ENCODE results near the gene HES4. TPM values are rescaled to one million over a fixed set of nuclear protein-coding genes. Genes with fewer than 3 reads are reported as not detected.

HES4 gene
- polyA plus RNA-seq, 1 of the 3 experiments (the other 2 are of a cell fraction): 4.7 TPM

DNA sequence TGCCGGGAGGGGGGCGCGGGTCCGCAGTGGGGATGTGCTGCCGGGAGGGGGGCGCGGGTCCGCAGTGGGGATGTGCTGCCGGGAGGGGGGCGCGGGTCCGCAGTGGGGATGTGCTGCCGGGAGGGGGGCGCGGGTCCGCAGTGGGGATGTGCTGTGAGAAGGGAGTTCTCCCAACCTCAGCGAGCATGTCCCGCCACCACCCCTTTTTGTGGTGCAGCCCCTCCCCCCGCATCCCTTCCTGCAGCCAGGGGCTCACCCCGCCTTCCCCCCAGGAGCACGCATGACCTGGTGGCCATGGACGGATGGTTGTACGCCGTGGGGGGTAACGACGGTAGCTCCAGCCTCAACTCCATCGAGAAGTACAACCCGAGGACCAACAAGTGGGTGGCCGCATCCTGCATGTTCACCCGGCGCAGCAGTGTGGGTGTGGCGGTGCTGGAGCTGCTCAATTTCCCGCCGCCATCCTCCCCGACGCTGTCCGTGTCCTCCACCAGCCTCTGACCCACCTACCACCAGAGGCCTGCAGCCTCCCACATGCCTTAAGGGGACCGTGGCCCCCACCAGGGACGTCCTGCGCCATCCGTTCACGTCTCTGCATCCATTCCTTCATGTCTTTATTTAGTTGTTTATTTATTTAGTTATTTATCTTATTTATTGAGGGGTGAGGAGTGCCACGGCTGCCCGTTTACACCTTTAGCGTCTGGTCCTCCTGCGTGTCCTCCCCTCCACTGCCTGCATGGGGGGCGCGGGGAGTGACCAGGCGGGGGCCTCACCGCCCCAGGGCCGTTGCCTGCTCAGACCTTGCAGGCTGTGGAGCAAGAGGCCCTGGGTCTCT, 35.0 kb downstream of the HES4 start (continued):
- TF ChIP-seq, protein P1, sequence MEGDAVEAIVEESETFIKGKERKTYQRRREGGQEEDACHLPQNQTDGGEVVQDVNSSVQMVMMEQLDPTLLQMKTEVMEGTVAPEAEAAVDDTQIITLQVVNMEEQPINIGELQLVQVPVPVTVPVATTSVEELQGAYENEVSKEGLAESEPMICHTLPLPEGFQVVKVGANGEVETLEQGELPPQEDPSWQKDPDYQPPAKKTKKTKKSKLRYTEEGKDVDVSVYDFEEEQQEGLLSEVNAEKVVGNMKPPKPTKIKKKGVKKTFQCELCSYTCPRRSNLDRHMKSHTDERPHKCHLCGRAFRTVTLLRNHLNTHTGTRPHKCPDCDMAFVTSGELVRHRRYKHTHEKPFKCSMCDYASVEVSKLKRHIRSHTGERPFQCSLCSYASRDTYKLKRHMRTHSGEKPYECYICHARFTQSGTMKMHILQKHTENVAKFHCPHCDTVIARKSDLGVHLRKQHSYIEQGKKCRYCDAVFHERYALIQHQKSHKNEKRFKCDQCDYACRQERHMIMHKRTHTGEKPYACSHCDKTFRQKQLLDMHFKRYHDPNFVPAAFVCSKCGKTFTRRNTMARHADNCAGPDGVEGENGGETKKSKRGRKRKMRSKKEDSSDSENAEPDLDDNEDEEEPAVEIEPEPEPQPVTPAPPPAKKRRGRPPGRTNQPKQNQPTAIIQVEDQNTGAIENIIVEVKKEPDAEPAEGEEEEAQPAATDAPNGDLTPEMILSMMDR (IDR thresholded peaks at IDR 0.05): no peak

DNA sequence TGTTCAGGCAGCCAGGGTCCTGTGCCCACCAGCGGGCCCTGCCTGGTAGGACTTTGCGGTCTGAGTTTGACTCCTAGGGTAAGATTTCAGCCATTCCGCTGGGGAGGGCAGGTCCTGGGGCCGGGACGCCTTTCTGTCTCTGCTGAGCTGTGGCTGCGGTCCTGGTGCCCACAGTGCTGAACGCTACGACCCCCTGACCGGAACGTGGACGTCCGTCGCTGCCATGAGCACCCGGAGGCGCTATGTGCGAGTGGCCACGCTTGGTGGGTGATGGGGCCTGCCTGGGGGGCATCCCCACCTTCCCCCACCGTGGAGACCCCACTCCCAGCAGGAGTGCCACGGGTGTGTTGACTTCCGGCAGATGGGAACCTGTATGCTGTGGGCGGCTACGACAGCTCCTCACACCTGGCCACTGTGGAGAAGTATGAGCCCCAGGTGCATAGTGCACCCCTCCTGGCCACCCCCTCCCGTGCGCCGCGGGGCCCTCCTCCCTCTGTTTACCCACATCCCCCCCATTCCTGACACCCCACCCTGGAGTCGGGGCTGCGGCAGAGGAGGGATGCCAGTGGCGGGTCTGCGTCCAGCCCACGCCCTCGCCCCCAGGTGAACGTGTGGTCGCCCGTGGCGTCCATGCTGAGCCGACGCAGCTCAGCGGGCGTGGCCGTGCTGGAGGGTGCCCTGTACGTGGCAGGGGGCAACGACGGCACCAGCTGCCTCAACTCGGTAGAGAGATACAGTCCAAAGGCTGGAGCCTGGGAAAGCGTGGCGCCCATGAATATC, 36.0 kb downstream of the HES4 start:
- TF ChIP-seq NFIC (IDR thresholded peaks at IDR 0.05; ENCODE audit: borderline replicate concordance) (no peak), NRF1 (IDR thresholded peaks at IDR 0.05; ENCODE audit: low read depth, low read length) (no peak), RAD21 (IDR thresholded peaks at IDR 0.05; ENCODE audit: low read length) (no peak), SMC3 (IDR thresholded peaks at IDR 0.05; ENCODE audit: low read depth, low read length) (no peak), MEF2A (IDR thresholded peaks at IDR 0.05; ENCODE audit: borderline replicate concordance, low read depth) (no peak), GABPA (IDR thresholded peaks at IDR 0.05; ENCODE audit: low read depth) (no peak), FOXM1 (IDR thresholded peaks at IDR 0.05; ENCODE audit: low read depth) (no peak), CHD2 (IDR thresholded peaks at IDR 0.05; ENCODE audit: low read length, partially characterized antibody) (no peak), JUND (IDR thresholded peaks at IDR 0.05) (no peak), YY1 (IDR thresholded peaks at IDR 0.05; ENCODE audit: low read depth) (no peak), RFX5 (IDR thresholded peaks at IDR 0.05; ENCODE audit: low read length) (no peak)
- TF ChIP-seq, protein P2, sequence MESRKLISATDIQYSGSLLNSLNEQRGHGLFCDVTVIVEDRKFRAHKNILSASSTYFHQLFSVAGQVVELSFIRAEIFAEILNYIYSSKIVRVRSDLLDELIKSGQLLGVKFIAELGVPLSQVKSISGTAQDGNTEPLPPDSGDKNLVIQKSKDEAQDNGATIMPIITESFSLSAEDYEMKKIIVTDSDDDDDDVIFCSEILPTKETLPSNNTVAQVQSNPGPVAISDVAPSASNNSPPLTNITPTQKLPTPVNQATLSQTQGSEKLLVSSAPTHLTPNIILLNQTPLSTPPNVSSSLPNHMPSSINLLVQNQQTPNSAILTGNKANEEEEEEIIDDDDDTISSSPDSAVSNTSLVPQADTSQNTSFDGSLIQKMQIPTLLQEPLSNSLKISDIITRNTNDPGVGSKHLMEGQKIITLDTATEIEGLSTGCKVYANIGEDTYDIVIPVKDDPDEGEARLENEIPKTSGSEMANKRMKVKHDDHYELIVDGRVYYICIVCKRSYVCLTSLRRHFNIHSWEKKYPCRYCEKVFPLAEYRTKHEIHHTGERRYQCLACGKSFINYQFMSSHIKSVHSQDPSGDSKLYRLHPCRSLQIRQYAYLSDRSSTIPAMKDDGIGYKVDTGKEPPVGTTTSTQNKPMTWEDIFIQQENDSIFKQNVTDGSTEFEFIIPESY (IDR thresholded peaks at IDR 0.05; ENCODE audit: borderline replicate concordance, low read depth): no peak
- TF ChIP-seq, protein P3, sequence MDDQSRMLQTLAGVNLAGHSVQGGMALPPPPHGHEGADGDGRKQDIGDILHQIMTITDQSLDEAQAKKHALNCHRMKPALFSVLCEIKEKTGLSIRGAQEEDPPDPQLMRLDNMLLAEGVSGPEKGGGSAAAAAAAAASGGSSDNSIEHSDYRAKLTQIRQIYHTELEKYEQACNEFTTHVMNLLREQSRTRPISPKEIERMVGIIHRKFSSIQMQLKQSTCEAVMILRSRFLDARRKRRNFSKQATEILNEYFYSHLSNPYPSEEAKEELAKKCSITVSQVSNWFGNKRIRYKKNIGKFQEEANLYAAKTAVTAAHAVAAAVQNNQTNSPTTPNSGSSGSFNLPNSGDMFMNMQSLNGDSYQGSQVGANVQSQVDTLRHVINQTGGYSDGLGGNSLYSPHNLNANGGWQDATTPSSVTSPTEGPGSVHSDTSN (IDR thresholded peaks at IDR 0.05): no peak
- H3K79me2 ChIP-seq (ENCODE audit: insufficient read depth): peaks cover 1% of the 10 kb centered on the region
- no peak overlapping the region for H3K4me2 ChIP-seq
- no peaks in the 10 kb centered on the region for H3K27me3 ChIP-seq (ENCODE audit: insufficient read depth)
- WGBS (ENCODE audit: low lambda C conversion rate): 96% methylated on average over 41 of the region's 47 CpGs
- H3K9me3 ChIP-seq: no peaks in the 10 kb centered on the region
- H3K4me3 ChIP-seq (ENCODE audit: low read depth in 2 of 2, low read length in 1 of 2): no peak overlapping the region
- no peaks in the 10 kb centered on the region for H4K20me1 ChIP-seq (ENCODE audit: insufficient read depth)
- DNase-seq: no peak
- POLR2A ChIA-PET: no interaction called here
- H3K27ac ChIP-seq (ENCODE audit: low read depth in 2 of 2, low read length in 1 of 2): no peak overlapping the region
- no peak overlapping the region for H2AFZ ChIP-seq (ENCODE audit: low read depth)
- H3K36me3 ChIP-seq (replicated peaks in 1 of 2; ENCODE audit: control insufficient read depth in 1 of 2, insufficient read depth in 2 of 2, low read length in 1 of 2): peaks cover 0 to 14% of the 10 kb centered on the region in 2 experiments
- no peaks in the 10 kb centered on the region for H3K9me2 ChIP-seq
- CTCF ChIA-PET: interaction anchor here (1.2 to 2.3 kb wide), 3 partner anchors 12 to 59 kb away, joined by 3 to 8 read pairs (median 3); no protein-coding TSS in a partner anchor
- no peaks in the 10 kb centered on the region for H3F3A ChIP-seq (replicated peaks; ENCODE audit: insufficient read depth)
- H3K4me1 ChIP-seq (ENCODE audit: control insufficient read depth in 1 of 2, insufficient read depth in 2 of 2, low read depth in 1 of 2, low read length in 1 of 2): peaks cover 0 to 7% of the 10 kb centered on the region in 2 experiments; a peak in 1 of 4 replicates
- H3K9ac ChIP-seq: no peak overlapping the region
